H9 (cell line): Measurements from ENCODE around the gene LGMN. TPM values are rescaled to one million over a fixed set of nuclear protein-coding genes. Genes with fewer than 3 reads are reported as not detected.

Experiments
- DNase-seq: peaks from one replicate; pipeline ENCODE4 v3.0.0-alpha.2; 2017
- H2AFZ ChIP-seq: one replicate; pipeline ENCODE4 v1.6.1; 2013; ENCODE audit warnings: mild to moderate bottlenecking, low read length, control low read depth, moderate library complexity
- H2AK5ac ChIP-seq: 2 replicates; pipeline ENCODE4 v1.6.1; 2013; ENCODE audit warnings: low read length, control low read depth, mixed read lengths; ENCODE audit not compliant: insufficient read length
- H2BK120ac ChIP-seq: one replicate; pipeline ENCODE4 v1.6.1; 2013; ENCODE audit warnings: low read depth, mild to moderate bottlenecking, low read length, control low read depth, inconsistent platforms; ENCODE audit not compliant: poor library complexity, severe bottlenecking
- H2BK12ac ChIP-seq: 2 replicates; pipeline ENCODE4 v1.6.1; 2013; ENCODE audit warnings: low read length, control low read depth, mixed read lengths, low read depth; ENCODE audit not compliant: insufficient read length
- H2BK15ac ChIP-seq: 2 replicates; pipeline ENCODE4 v1.6.1; 2013; ENCODE audit warnings: low read depth, low read length, control low read depth
- H2BK20ac ChIP-seq: one replicate; pipeline ENCODE4 v1.6.1; 2013; ENCODE audit warnings: low read depth, mild to moderate bottlenecking, low read length, control low read depth, inconsistent platforms; ENCODE audit not compliant: poor library complexity, severe bottlenecking
- H2BK5ac ChIP-seq: 2 replicates; pipeline ENCODE4 v1.6.1; 2013; ENCODE audit warnings: low read length, control low read depth, mixed read lengths; ENCODE audit not compliant: insufficient read length
- H3K14ac ChIP-seq: 2 replicates; pipeline ENCODE4 v1.6.1; 2013; ENCODE audit warnings: low read length, control low read depth; ENCODE audit not compliant: insufficient read depth
- H3K18ac ChIP-seq: 2 replicates; pipeline ENCODE4 v1.6.1; 2013; ENCODE audit warnings: low read depth, mild to moderate bottlenecking, mixed read lengths, low read length, control low read depth; ENCODE audit not compliant: insufficient read length
- H3K23ac ChIP-seq: 2 replicates; pipeline ENCODE4 v1.6.1; 2013; ENCODE audit warnings: low read length, control low read depth, mixed read lengths, low read depth; ENCODE audit not compliant: insufficient read length
- H3K23me2 ChIP-seq: 2 replicates; pipeline ENCODE4 v1.6.1; 2013; ENCODE audit warnings: low read depth, mild to moderate bottlenecking, mixed read lengths, low read length, control low read depth; ENCODE audit not compliant: insufficient read length, poor library complexity, severe bottlenecking
- H3K27ac ChIP-seq: 2 replicates; pipeline ENCODE4 v1.5.1; 2013; ENCODE audit warnings: low read length, control low read depth, mixed read lengths, low read depth; ENCODE audit not compliant: insufficient read length
- H3K27me3 ChIP-seq: 2 replicates; pipeline ENCODE4 v1.6.1; 2013; ENCODE audit warnings: low read length, control low read depth, inconsistent platforms; ENCODE audit not compliant: insufficient read depth
- H3K4ac ChIP-seq: 2 replicates; pipeline ENCODE4 v1.6.1; 2013; ENCODE audit warnings: low read depth, mild to moderate bottlenecking, control low read depth, inconsistent platforms, low read length, moderate library complexity
- H3K4me1 ChIP-seq: 2 replicates; pipeline ENCODE4 v1.6.1; 2013; ENCODE audit warnings: low read length, control low read depth, inconsistent platforms; ENCODE audit not compliant: insufficient read depth
- H3K4me2 ChIP-seq: 2 replicates; pipeline ENCODE4 v1.6.1; 2013; ENCODE audit warnings: low read length, control low read depth, mixed read lengths; ENCODE audit not compliant: insufficient read length, insufficient read depth
- H3K56ac ChIP-seq: 2 replicates; pipeline ENCODE4 v1.6.1; 2013; ENCODE audit warnings: low read depth, mild to moderate bottlenecking, mixed read lengths, low read length, control low read depth; ENCODE audit not compliant: insufficient read length
- H3K79me1 ChIP-seq: 2 replicates; pipeline ENCODE4 v1.6.1; 2013; ENCODE audit warnings: low read depth, mild to moderate bottlenecking, moderate library complexity, low read length, control low read depth, inconsistent platforms; ENCODE audit not compliant: insufficient read depth, poor library complexity, severe bottlenecking
- H3K79me2 ChIP-seq: 2 replicates; pipeline ENCODE4 v1.6.1; 2013; ENCODE audit warnings: low read length, control low read depth, inconsistent platforms; ENCODE audit not compliant: insufficient read depth
- H3K9ac ChIP-seq: 2 replicates; pipeline ENCODE4 v1.6.1; 2013; ENCODE audit warnings: low read length, control low read depth, mixed read lengths; ENCODE audit not compliant: insufficient read length; ENCODE audit errors: extremely low read depth
- H3K9me3 ChIP-seq: one replicate; pipeline ENCODE4 v1.6.1; 2013; ENCODE audit warnings: low read depth, low read length, inconsistent platforms; ENCODE audit not compliant: control insufficient read depth
- H3T11ph ChIP-seq: one replicate; pipeline ENCODE4 v1.6.1; 2013; ENCODE audit warnings: mild to moderate bottlenecking, low read length, control low read depth, inconsistent platforms
- H4K20me1 ChIP-seq: one replicate; pipeline ENCODE4 v1.6.1; 2013; ENCODE audit not compliant: control insufficient read depth, insufficient read length, insufficient read depth
- H4K5ac ChIP-seq: 2 replicates; pipeline ENCODE4 v1.6.1; 2013; ENCODE audit warnings: low read depth, mild to moderate bottlenecking, mixed read lengths, low read length, control low read depth; ENCODE audit not compliant: insufficient read length
- H4K8ac ChIP-seq: replicated peaks from 2 replicates; pipeline ENCODE4 v1.6.1; 2013; ENCODE audit warnings: low read length, control low read depth, mixed read lengths, low read depth; ENCODE audit not compliant: insufficient read length
- H4K91ac ChIP-seq: 2 replicates; pipeline ENCODE4 v1.6.1; 2013; ENCODE audit warnings: low read depth, mild to moderate bottlenecking, moderate library complexity, mixed read lengths, low read length, control low read depth; ENCODE audit not compliant: insufficient read length
- H3K27ac Mint-ChIP-seq, 3 experiments: 2 replicates in 2 of 3; 3 replicates in 1 of 3; pipeline ENCODE4 v1.8.0; 2020 to 2021; ENCODE audit warnings: mixed read lengths in 3 of 3, mild to moderate bottlenecking in 1 of 3, moderate library complexity in 1 of 3
- H3K27me3 Mint-ChIP-seq: 2 replicates; pipeline ENCODE4 v1.8.0; 2021; ENCODE audit warnings: low read depth, mild to moderate bottlenecking, moderate library complexity, mixed read lengths
- H3K36me3 Mint-ChIP-seq, 3 experiments: 2 replicates in 2 of 3; 3 replicates in 1 of 3; pipeline ENCODE4 v1.8.0; 2020 to 2021; ENCODE audit warnings: low read depth in 3 of 3, mixed read lengths in 3 of 3; ENCODE audit not compliant: insufficient read depth in 1 of 3
- H3K4me1 Mint-ChIP-seq, 2 experiments: 2 replicates each; pipeline ENCODE4 v1.8.0; 2020; ENCODE audit warnings: mixed read lengths in 2 of 2
- H3K4me3 Mint-ChIP-seq, 2 experiments: 2 replicates in 1 of 2; 3 replicates in 1 of 2; pipeline ENCODE4 v1.8.0; 2020 to 2021; ENCODE audit warnings: mild to moderate bottlenecking in 2 of 2, mixed read lengths in 2 of 2, moderate library complexity in 1 of 2
- H3K9me3 Mint-ChIP-seq, 2 experiments: 2 replicates in 1 of 2; 3 replicates in 1 of 2; pipeline ENCODE4 v1.8.0; 2020; ENCODE audit warnings: mild to moderate bottlenecking in 2 of 2, mixed read lengths in 2 of 2, moderate library complexity in 1 of 2
- WGBS: extraction: QIAGEN DNeasy Blood & Tissue Kit; methylation state at CpG from one replicate; pipeline ENCODE4 v1.1.7; 2013; ENCODE audit warnings: missing lambda C conversion rate, low lambda C conversion rate, mixed read lengths; ENCODE audit not compliant: insufficient read length; ENCODE audit errors: extremely low coverage; 5-methylcytosine and 5-hydroxymethylcytosine counted together
- total RNA-seq: library from RNA; stranded (reverse); gene quantifications from 2 replicates; pipeline ENCODE4 v1.2.1, GENCODE V29; 2021
- TF ChIP-seq, protein P1 (sequence below): fragments of 200-600 bp; sonication (generic); conservative IDR thresholded peaks from 3 replicates; pipeline ENCODE4 v1.8.0; 2021; ENCODE audit warnings: antibody characterized with exemption, mild to moderate bottlenecking

The LGMN gene
- total RNA-seq, 1 experiment from 2014 or later, result 55.3 TPM

DNA sequence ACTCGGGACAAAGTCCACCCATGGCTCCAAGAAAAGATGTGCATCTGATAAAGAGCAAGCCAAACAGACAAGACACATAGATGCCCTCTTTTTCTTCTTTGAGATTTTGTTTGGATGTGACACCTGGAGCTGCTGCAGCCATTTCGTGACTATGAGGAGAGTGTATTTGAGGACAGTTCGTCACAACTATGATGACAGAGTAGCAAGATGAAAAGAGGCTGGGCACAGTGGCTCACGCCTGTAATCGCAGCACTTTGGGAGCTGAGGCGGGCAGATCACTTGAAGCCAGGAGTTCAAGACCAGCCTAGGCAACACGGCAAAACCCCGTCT, 21.5 kb downstream of the LGMN start:
- no peak overlapping the region for H4K5ac ChIP-seq

More for the DNA sequence above, 21.5 kb downstream of the LGMN start:
- H2BK20ac ChIP-seq, result no peak overlapping the region
- no peak overlapping the region for H2BK12ac ChIP-seq
- no peaks in the 10 kb centered on the region for H3K23me2 ChIP-seq
- no peak overlapping the region for H2BK15ac ChIP-seq
- no peak overlapping the region for H3K56ac ChIP-seq
- no CpG with 5 or more reads among the region's 8 CpGs for WGBS
- H3K18ac ChIP-seq, result no peak overlapping the region
- no peak overlapping the region for H2BK5ac ChIP-seq
- no peak overlapping the region for H3K14ac ChIP-seq
- H2BK120ac ChIP-seq, result no peak overlapping the region
- Mint-ChIP-seq H3K9me3 (peaks cover 0 to 3% of the 10 kb centered on the region in 2 experiments; a peak in 1 of 5 replicates), H3K4me1 (peaks cover 0 to 3% of the 10 kb centered on the region in 2 experiments; a peak in 2 of 4 replicates), H3K4me3 (no peak overlapping the region), H3K27ac (no peak overlapping the region; a peak in 1 of 7 replicates), H3K36me3 (peaks cover 24 to 46% (median 36%) of the 10 kb centered on the region in 3 experiments), H3K27me3 (no peaks in the 10 kb centered on the region)
- no peaks in the 10 kb centered on the region; the same call in 1 of the 2 replicates for H3K79me2 ChIP-seq
- H3K4ac ChIP-seq, result no peak overlapping the region
- H4K8ac ChIP-seq, result no peak overlapping the region
- DNase-seq, result no peak
- no peaks in the 10 kb centered on the region for H3K4me1 ChIP-seq
- H3K9me3 ChIP-seq, result no peaks in the 10 kb centered on the region
- H2AFZ ChIP-seq, result no peak overlapping the region
- H3K27ac ChIP-seq, result no peak overlapping the region
- no peaks in the 10 kb centered on the region for H3K27me3 ChIP-seq
- H3K4me2 ChIP-seq, result no peak overlapping the region
- TF ChIP-seq, protein P1, sequence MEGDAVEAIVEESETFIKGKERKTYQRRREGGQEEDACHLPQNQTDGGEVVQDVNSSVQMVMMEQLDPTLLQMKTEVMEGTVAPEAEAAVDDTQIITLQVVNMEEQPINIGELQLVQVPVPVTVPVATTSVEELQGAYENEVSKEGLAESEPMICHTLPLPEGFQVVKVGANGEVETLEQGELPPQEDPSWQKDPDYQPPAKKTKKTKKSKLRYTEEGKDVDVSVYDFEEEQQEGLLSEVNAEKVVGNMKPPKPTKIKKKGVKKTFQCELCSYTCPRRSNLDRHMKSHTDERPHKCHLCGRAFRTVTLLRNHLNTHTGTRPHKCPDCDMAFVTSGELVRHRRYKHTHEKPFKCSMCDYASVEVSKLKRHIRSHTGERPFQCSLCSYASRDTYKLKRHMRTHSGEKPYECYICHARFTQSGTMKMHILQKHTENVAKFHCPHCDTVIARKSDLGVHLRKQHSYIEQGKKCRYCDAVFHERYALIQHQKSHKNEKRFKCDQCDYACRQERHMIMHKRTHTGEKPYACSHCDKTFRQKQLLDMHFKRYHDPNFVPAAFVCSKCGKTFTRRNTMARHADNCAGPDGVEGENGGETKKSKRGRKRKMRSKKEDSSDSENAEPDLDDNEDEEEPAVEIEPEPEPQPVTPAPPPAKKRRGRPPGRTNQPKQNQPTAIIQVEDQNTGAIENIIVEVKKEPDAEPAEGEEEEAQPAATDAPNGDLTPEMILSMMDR, result no peak
- H3K79me1 ChIP-seq, result no peaks in the 10 kb centered on the region
- H3T11ph ChIP-seq, result no peak overlapping the region
- H3K9ac ChIP-seq, result no peak overlapping the region
- H4K91ac ChIP-seq, result no peak overlapping the region
- H3K23ac ChIP-seq, result no peak overlapping the region
- H2AK5ac ChIP-seq, result no peak overlapping the region
- no peaks in the 10 kb centered on the region for H4K20me1 ChIP-seq
